Fibroblast of lung (primary cell): ENCODE results near the gene LTN1. TPM values are rescaled to one million over a fixed set of nuclear protein-coding genes. Genes with fewer than 3 reads are reported as not detected.

Experiments used
- DNase-seq, 2 donors: peaks; one replicate each; pipeline versions ENCODE4 v3.0.0 to v3.0.0-alpha.2; 2010; ENCODE audit warnings: low read depth in 2 of 2
- H2AFZ ChIP-seq: 2 replicates; pipeline ENCODE4 v1.5.1; 2012; ENCODE audit warnings: low read length, control low read depth, inconsistent platforms
- H3K27ac ChIP-seq: 2 replicates; pipeline ENCODE4 v1.5.1; 2011; ENCODE audit warnings: low read length, control low read depth; ENCODE audit not compliant: insufficient read depth
- H3K27me3 ChIP-seq: 2 replicates; pipeline ENCODE4 v1.5.1; 2011; ENCODE audit warnings: mild to moderate bottlenecking, low read length; ENCODE audit not compliant: control insufficient read depth, insufficient read depth
- H3K36me3 ChIP-seq: 2 replicates; pipeline ENCODE4 v1.5.1; 2011; ENCODE audit warnings: low read length; ENCODE audit not compliant: control insufficient read depth, insufficient read depth
- H3K4me1 ChIP-seq: 2 replicates; pipeline ENCODE4 v1.5.1; 2011; ENCODE audit warnings: low read length; ENCODE audit not compliant: control insufficient read depth, insufficient read depth; ENCODE audit errors: extremely low read depth
- H3K4me2 ChIP-seq: 2 replicates; pipeline ENCODE4 v1.5.1; 2011; ENCODE audit warnings: low read length, control low read depth; ENCODE audit not compliant: insufficient read depth; ENCODE audit errors: extremely low read depth
- H3K4me3 ChIP-seq, 4 experiments: fragments of 200-600 bp in 1 of 4; sonication (generic) in 1 of 4; replicated peaks in 1 of 4; 2 replicates each; pipeline ENCODE4 v1.5.1; 2011 to 2016; ENCODE audit warnings: low read length in 4 of 4, low read depth in 3 of 4, mild to moderate bottlenecking in 3 of 4, control low read depth in 2 of 4, inconsistent platforms in 1 of 4, mixed read lengths in 1 of 4; ENCODE audit not compliant: insufficient read depth in 1 of 4; ENCODE audit errors: control extremely low read depth in 1 of 4
- H3K79me2 ChIP-seq: 2 replicates; pipeline ENCODE4 v1.5.1; 2012; ENCODE audit warnings: mild to moderate bottlenecking, low read length, inconsistent platforms; ENCODE audit not compliant: control insufficient read depth, insufficient read depth
- H3K9ac ChIP-seq: 2 replicates; pipeline ENCODE4 v1.5.1; 2011; ENCODE audit warnings: mild to moderate bottlenecking, low read length, control low read depth; ENCODE audit not compliant: insufficient read depth
- H3K9me3 ChIP-seq: 2 replicates; pipeline ENCODE4 v1.5.1; 2012; ENCODE audit warnings: low read depth, low read length; ENCODE audit not compliant: control insufficient read depth, insufficient read depth
- H4K20me1 ChIP-seq: 2 replicates; pipeline ENCODE4 v1.5.1; 2011; ENCODE audit warnings: low read length; ENCODE audit not compliant: control insufficient read depth, insufficient read depth; ENCODE audit errors: extremely low read depth
- CTCF ChIP-seq, 2 donors: IDR thresholded peaks in 1 of 2; conservative IDR thresholded peaks in 1 of 2; 1 replicate in 1 of 2; 2 replicates in 1 of 2; pipeline ENCODE4 v1.5.1; 2011 to 2012; ENCODE audit warnings: low read length in 2 of 2, control low read depth in 1 of 2, inconsistent platforms in 1 of 2, low read depth in 1 of 2, mild to moderate bottlenecking in 1 of 2
- EZH2 ChIP-seq: IDR thresholded peaks from 2 replicates; pipeline ENCODE4 v1.5.1; 2012; ENCODE audit warnings: low read length, control low read depth, mild to moderate bottlenecking; ENCODE audit errors: missing control alignments
- polyA minus RNA-seq: library from RNA; depleted of rRNA, polyadenylated mRNA; stranded (reverse); fragments of >200 nt; gene quantifications from 2 replicates; pipeline ENCODE4 v1.2.3, GENCODE V29; 2011; ENCODE audit warnings: low replicate concordance
- polyA plus RNA-seq, 2 donors: library from polyadenylated mRNA; depleted of rRNA in 1 of 2; stranded (reverse) in 1 of 2; unstranded in 1 of 2; fragments of >200 nt; gene quantifications; 2 replicates each; pipeline ENCODE4 v1.2.1, GENCODE V29; 2011 to 2012; ENCODE audit warnings: missing spikeins in 1 of 2
- total RNA-seq: library from RNA; depleted of rRNA; stranded (reverse); fragments of >200 nt; gene quantifications from 2 replicates; pipeline ENCODE4 v1.2.1, GENCODE V29; 2014

LTN1 gene
- 20.8 and 22.3 TPM in 2 replicates for total RNA-seq
- 10.4 and 12.6 TPM in 2 replicates for polyA plus RNA-seq
- 7.8 and 9.8 TPM in 2 replicates for polyA plus RNA-seq (2012)
- polyA minus RNA-seq = 2.0 and 7.4 TPM in 2 replicates

GRCh38 chr21:28992526-28993292 is at the start of gene LTN1:
Gene LTN1 (minus strand): TSS chr21:28992877. CDS start chr21:28992805, 72 bp downstream.
- Histone ChIP-seq H3K79me2 (peaks cover 36% of the 10 kb centered on the region), H4K20me1 (no peaks in the 10 kb centered on the region), H3K9me3 (no peaks in the 10 kb centered on the region), H3K36me3 (no peaks in the 10 kb centered on the region), H3K4me1 (no peaks in the 10 kb centered on the region), H3K9ac (peak within 1 kb of the TSS; percentile 89), H3K4me2 (peak within 1 kb of the TSS; percentile 98), H3K4me3 (peak within 1 kb of the TSS; percentile 63 to 99 (median 81)), H2AFZ (peak within 1 kb of the TSS; percentile 94), H3K27ac (peak within 1 kb of the TSS; percentile 87), H3K27me3 (no peaks in the 10 kb centered on the region)
- peak; percentile 99 to 100 for DNase-seq
- no peak for TF ChIP-seq EZH2
- TF ChIP-seq CTCF (conservative IDR thresholded peaks at IDR 0.05 in 1 of 2, IDR thresholded peaks at IDR 0.05 in 1 of 2; ENCODE audit: low read depth in 1 of 2, low read length in 2 of 2) = no peak

- H4K20me1 ChIP-seq = no peaks in the 10 kb centered on the region
- no peak overlapping the region for H3K4me3 ChIP-seq
- TF ChIP-seq EZH2 (no peak), CTCF (conservative IDR thresholded peaks at IDR 0.05 in 1 of 2, IDR thresholded peaks at IDR 0.05 in 1 of 2; ENCODE audit: low read depth in 1 of 2, low read length in 2 of 2) (no peak)
- H3K4me1 ChIP-seq = no peaks in the 10 kb centered on the region
- no peaks in the 10 kb centered on the region for H3K27me3 ChIP-seq
- no peak overlapping the region for H2AFZ ChIP-seq
- no peaks in the 10 kb centered on the region for H3K9me3 ChIP-seq
- peaks cover 17% of the 10 kb centered on the region for H3K36me3 ChIP-seq
- no peak overlapping the region for H3K4me2 ChIP-seq
- H3K9ac ChIP-seq = no peak overlapping the region
- no peak for DNase-seq
- no peak overlapping the region for H3K27ac ChIP-seq
- H3K79me2 ChIP-seq = no peaks in the 10 kb centered on the region
These were observed 42.0 kb upstream of the LTN1 start for GRCh38 chr21:29034678-29035077.

GRCh38 chr21:29033871-29034270 is 41.2 kb upstream of the LTN1 start:
- no peaks in the 10 kb centered on the region for H4K20me1 ChIP-seq
- no peaks in the 10 kb centered on the region for H3K9me3 ChIP-seq
- H3K9ac ChIP-seq = no peak overlapping the region
- DNase-seq = no peak
- no peak overlapping the region for H3K27ac ChIP-seq
- no peak overlapping the region for H3K4me3 ChIP-seq
- peaks cover under 1% of the 10 kb centered on the region for H3K79me2 ChIP-seq
- no peak for TF ChIP-seq CTCF (conservative IDR thresholded peaks at IDR 0.05 in 1 of 2, IDR thresholded peaks at IDR 0.05 in 1 of 2; ENCODE audit: low read depth in 1 of 2, low read length in 2 of 2)
- no peak for TF ChIP-seq EZH2
- peaks cover 17% of the 10 kb centered on the region for H3K36me3 ChIP-seq
- no peak overlapping the region for H3K4me2 ChIP-seq
- H3K27me3 ChIP-seq = no peaks in the 10 kb centered on the region
- H3K4me1 ChIP-seq = no peaks in the 10 kb centered on the region
- H2AFZ ChIP-seq = no peak overlapping the region
